Transverse colon (tissue), 4 donors: ENCODE data around the gene HOXA4. TPM values are rescaled to one million over a fixed set of nuclear protein-coding genes. Genes with fewer than 3 reads are reported as not detected.

Experiments
- DNase-seq: peaks from one replicate; pipeline ENCODE4 v3.0.0-alpha.2; 2019
- H3K27ac ChIP-seq, 4 donors: fragments of 200-600 bp; sonication (generic); 2 replicates each; pipeline ENCODE4 v1.5.1; 2016 to 2018; ENCODE audit warnings: inconsistent platforms in 4 of 4
- H3K27me3 ChIP-seq: fragments of 200-600 bp; sonication (generic); 2 replicates; pipeline ENCODE4 v1.5.1; 2017; ENCODE audit warnings: inconsistent platforms
- H3K36me3 ChIP-seq, 4 donors: fragments of 200-600 bp; sonication (generic); 2 replicates each; pipeline ENCODE4 v1.5.1; 2017 to 2019; ENCODE audit warnings: inconsistent platforms in 4 of 4
- H3K4me1 ChIP-seq, 4 donors: fragments of 200-600 bp; sonication (generic); 2 replicates each; pipeline ENCODE4 v1.5.1; 2017 to 2020; ENCODE audit warnings: inconsistent platforms in 4 of 4
- H3K4me3 ChIP-seq, 4 donors: fragments of 200-600 bp; sonication (generic); 1 replicate in 1 of 4; 2 replicates in 3 of 4; pipeline versions ENCODE4 v1.5.1 to v1.6.1; 2017 to 2019; ENCODE audit warnings: inconsistent platforms in 4 of 4
- H3K9me3 ChIP-seq, 2 donors: fragments of 200-600 bp; sonication (generic); 2 replicates each; pipeline ENCODE4 v1.5.1; 2017 to 2019; ENCODE audit warnings: inconsistent platforms in 2 of 2
- CTCF ChIP-seq, 5 experiments: fragments of 200-600 bp in 3 of 5; fragments of 450-650 bp in 2 of 5; sonication (generic) in 3 of 5; IDR thresholded peaks; 1 replicate in 2 of 5; 2 replicates in 3 of 5; pipeline ENCODE4 v1.5.1; 2016 to 2017; ENCODE audit warnings: antibody characterized with exemption in 5 of 5, inconsistent platforms in 3 of 5, mild to moderate bottlenecking in 2 of 5, moderate library complexity in 1 of 5
- EP300 ChIP-seq: sonication (generic); formaldehyde crosslinking; IDR thresholded peaks from one replicate; pipeline ENCODE4 v1.6.1; 2017; ENCODE audit warnings: antibody characterized with exemption, low read depth
- POLR2A ChIP-seq: fragments of 450-650 bp; IDR thresholded peaks from one replicate; pipeline ENCODE4 v1.6.1; 2016; ENCODE audit warnings: antibody characterized with exemption, mild to moderate bottlenecking, moderate library complexity
- POLR2AphosphoS5 ChIP-seq, 3 donors: sonication (generic); formaldehyde crosslinking; IDR thresholded peaks; one replicate each; pipeline ENCODE4 v1.6.1; 2016; ENCODE audit warnings: antibody characterized with exemption in 3 of 3
- WGBS, 2 donors: methylation state at CpG; one replicate each; pipeline ENCODE4 v1.1.5; 2018; ENCODE audit warnings: low coverage in 1 of 2; 5-methylcytosine and 5-hydroxymethylcytosine counted together
- in situ Hi-C, 4 donors: fragments of 200-750 bp; cut with MboI; loops; one replicate each; pipeline versions ENCODE4 v1.15.0 to v1.15.1; 2017; ENCODE audit warnings: low sequenced_read_pairs in 3 of 4, low pct_ligation_motif_present in 1 of 4, low pct_unique_long_range_greater_than_20kb in 1 of 4
- intact Hi-C: fragments of 100-400 bp; cut with DNase I; formaldehyde crosslinking; loops from one replicate; pipeline ENCODE4 v1.15.1; 2023; ENCODE audit warnings: low total_unique reads
- total RNA-seq, 4 donors: library from RNA; depleted of rRNA; stranded (reverse); fragments of >200 nt; gene quantifications; one replicate each; pipeline ENCODE4 v1.1.0, GENCODE V29; 2016

The HOXA4 gene
- total RNA-seq, 4 donors from 2014 or later = 3.5 to 42.4 (median 10.6) TPM

- H3K4me3 ChIP-seq = peak overlapping the region in 2 of 4 donors; percentile 19 to 37
- in situ Hi-C loops = no loop called here
- peaks cover 49 to 100% (median 87%) of the 10 kb centered on the region in 4 donors for H3K4me1 ChIP-seq
Measured at GRCh38 chr7:27124096-27124901, 6.3 kb downstream of the HOXA4 start.

GRCh38 chr7:27123477-27124053 lies 7.0 kb downstream of the HOXA4 start:
- peaks cover 50 to 100% (median 87%) of the 10 kb centered on the region in 4 donors for H3K4me1 ChIP-seq
- intact Hi-C loops (no loop called here), in situ Hi-C loops (no loop called here)
- peak overlapping the region in 3 of 4 donors; percentile 8 to 37 (median 19) for H3K4me3 ChIP-seq
- H3K9me3 ChIP-seq = no peaks in the 10 kb centered on the region
- DNase-seq = no peak
- H3K27me3 ChIP-seq = no peaks in the 10 kb centered on the region
- TF ChIP-seq POLR2A = no peak
- no peak for TF ChIP-seq POLR2AphosphoS5 (IDR thresholded peaks at IDR 0.05)
- no peak for TF ChIP-seq EP300
- TF ChIP-seq CTCF (IDR thresholded peaks at IDR 0.05) = no peak
- WGBS, 2 donors = 60 to 61% methylated on average over 1 to 26 of the region's 26 CpGs
- peak overlapping the region; percentile 90 to 96 (median 92) for H3K27ac ChIP-seq
- no peaks in the 10 kb centered on the region for H3K36me3 ChIP-seq

More at GRCh38 chr7:27124096-27124901, 6.3 kb downstream of the HOXA4 start:
- H3K9me3 ChIP-seq = no peaks in the 10 kb centered on the region
- H3K27ac ChIP-seq = peak overlapping the region; percentile 90 to 96 (median 92)
- TF ChIP-seq POLR2AphosphoS5 (IDR thresholded peaks at IDR 0.05) (peak in 2 of 3 donors; percentile 30 to 40), EP300 (no peak), CTCF (IDR thresholded peaks at IDR 0.05) (no peak)
- DNase-seq = peak; percentile 46
- 19 to 64% methylated on average over 5 to 43 of the region's 43 CpGs for WGBS, 2 donors
- no peaks in the 10 kb centered on the region for H3K27me3 ChIP-seq
- H3K36me3 ChIP-seq = no peaks in the 10 kb centered on the region
- intact Hi-C loops = no loop called here

GRCh38 chr7:27123007-27123476 lies 7.5 kb downstream of the HOXA4 start:
- peaks cover 48 to 100% (median 87%) of the 10 kb centered on the region in 4 donors for H3K4me1 ChIP-seq
- no peaks in the 10 kb centered on the region for H3K36me3 ChIP-seq
- WGBS, 2 donors = 39 to 60% methylated on average over 1 to 14 of the region's 14 CpGs
- no peaks in the 10 kb centered on the region for H3K9me3 ChIP-seq
- no peaks in the 10 kb centered on the region for H3K27me3 ChIP-seq
- in situ Hi-C loops (no loop called here), intact Hi-C loops (no loop called here)
- H3K4me3 ChIP-seq = peak overlapping the region in 3 of 4 donors; percentile 8 to 37 (median 19)
- DNase-seq = no peak
- no peak for TF ChIP-seq POLR2A
- no peak for TF ChIP-seq CTCF (IDR thresholded peaks at IDR 0.05)
- TF ChIP-seq POLR2AphosphoS5 (IDR thresholded peaks at IDR 0.05) = no peak
- no peak for TF ChIP-seq EP300
- peak overlapping the region; percentile 90 to 96 (median 92) for H3K27ac ChIP-seq
